Loucy (cell line): ENCODE measurements around the gene MIA2.

ENCODE experiments used
- H2AFZ ChIP-seq: fragments of 200-600 bp; sonication (generic); 2 replicates; pipeline ENCODE4 v1.6.0; 2016; ENCODE audit warnings: antibody characterized with exemption, mild to moderate bottlenecking, low read length, moderate library complexity
- H3F3A ChIP-seq: fragments of 200-600 bp; 2 replicates; pipeline ENCODE4 v1.6.0; 2016; ENCODE audit warnings: antibody characterized with exemption, low read depth, mild to moderate bottlenecking
- H3K27me3 ChIP-seq: fragments of 200-600 bp; sonication (generic); 2 replicates; pipeline ENCODE4 v1.6.1; 2014; ENCODE audit warnings: low read length, mild to moderate bottlenecking; ENCODE audit not compliant: insufficient read depth, poor library complexity, severe bottlenecking
- H3K36me3 ChIP-seq: fragments of 200-600 bp; sonication (generic); 2 replicates; pipeline ENCODE4 v1.6.1; 2016; ENCODE audit warnings: low read length; ENCODE audit not compliant: insufficient read depth
- H3K4me1 ChIP-seq: fragments of 200-600 bp; sonication (generic); 2 replicates; pipeline ENCODE4 v1.5.1; 2014; ENCODE audit warnings: low read length, mild to moderate bottlenecking; ENCODE audit not compliant: insufficient read depth, poor library complexity, severe bottlenecking
- H3K4me2 ChIP-seq: fragments of 200-600 bp; sonication (generic); 2 replicates; pipeline ENCODE4 v1.6.0; 2014; ENCODE audit warnings: antibody characterized with exemption, low read length, low read depth, mild to moderate bottlenecking; ENCODE audit not compliant: poor library complexity, severe bottlenecking
- H3K4me3 ChIP-seq: fragments of 200-600 bp; sonication (generic); 2 replicates; pipeline ENCODE4 v1.5.1; 2014; ENCODE audit warnings: low read length, mild to moderate bottlenecking, mixed read lengths; ENCODE audit not compliant: poor library complexity, severe bottlenecking
- H3K79me2 ChIP-seq: fragments of 200-600 bp; sonication (generic); 2 replicates; pipeline ENCODE4 v1.6.1; 2014; ENCODE audit warnings: low read length; ENCODE audit not compliant: insufficient read depth
- H3K9ac ChIP-seq: fragments of 200-600 bp; sonication (generic); 2 replicates; pipeline ENCODE4 v1.6.0; 2014; ENCODE audit warnings: mild to moderate bottlenecking, low read depth, low read length, moderate library complexity; ENCODE audit not compliant: poor library complexity, severe bottlenecking
- H3K9me2 ChIP-seq: fragments of 200-600 bp; sonication (generic); replicated peaks from 2 replicates; pipeline ENCODE4 v1.6.1; 2016; ENCODE audit warnings: low read depth, low read length, mixed read lengths
- H3K9me3 ChIP-seq: fragments of 200-600 bp; sonication (generic); 2 replicates; pipeline ENCODE4 v1.6.1; 2014; ENCODE audit warnings: mild to moderate bottlenecking, antibody characterized with exemption, low read length, low read depth; ENCODE audit not compliant: insufficient read depth
- H4K20me1 ChIP-seq: fragments of 200-600 bp; sonication (generic); 2 replicates; pipeline ENCODE4 v1.6.0; 2014; ENCODE audit warnings: antibody characterized with exemption, low read length, mild to moderate bottlenecking; ENCODE audit not compliant: insufficient read depth, poor library complexity, severe bottlenecking
- CTCF ChIP-seq: fragments of 200-600 bp; sonication (generic); conservative IDR thresholded peaks from 2 replicates; pipeline ENCODE4 v1.5.1; 2014; ENCODE audit warnings: mild to moderate bottlenecking, antibody characterized with exemption, low read length
- EZH2phosphoT487 ChIP-seq: fragments of 200-600 bp; IDR thresholded peaks from 2 replicates; pipeline ENCODE4 v1.6.1; 2018; ENCODE audit warnings: antibody characterized with exemption, mild to moderate bottlenecking, moderate library complexity, borderline replicate concordance

The MIA2 gene

GRCh38 chr14:39417014-39417413 is 183.3 kb downstream of the MIA2 start:
- no peak overlapping the region for H3K9ac ChIP-seq
- H4K20me1 ChIP-seq, result no peaks in the 10 kb centered on the region
- no peak overlapping the region for H3K4me2 ChIP-seq
- peaks cover 13% of the 10 kb centered on the region; the same call in 1 of the 2 replicates for H3K9me3 ChIP-seq
- no peaks in the 10 kb centered on the region for H3K4me1 ChIP-seq
- peaks cover 8% of the 10 kb centered on the region for H3K36me3 ChIP-seq
- H3K4me3 ChIP-seq, result no peak overlapping the region
- no peaks in the 10 kb centered on the region for H3K9me2 ChIP-seq
- no peaks in the 10 kb centered on the region for H3K27me3 ChIP-seq
- no peaks in the 10 kb centered on the region for H3F3A ChIP-seq
- H2AFZ ChIP-seq, result no peak overlapping the region
- peaks cover 25% of the 10 kb centered on the region; the same call in 1 of the 2 replicates for H3K79me2 ChIP-seq
- TF ChIP-seq EZH2phosphoT487 (no peak), CTCF (peak; percentile 48)

- H3F3A ChIP-seq, result no peaks in the 10 kb centered on the region
- peaks cover 39% of the 10 kb centered on the region for H3K79me2 ChIP-seq
- peaks cover 10% of the 10 kb centered on the region for H3K4me1 ChIP-seq
- no peak overlapping the region for H3K9ac ChIP-seq
- no peak overlapping the region for H2AFZ ChIP-seq
- no peak for TF ChIP-seq EZH2phosphoT487
- TF ChIP-seq CTCF, result peak; percentile 24
- no peaks in the 10 kb centered on the region for H3K27me3 ChIP-seq
- peaks cover 8% of the 10 kb centered on the region for H3K36me3 ChIP-seq
- no peaks in the 10 kb centered on the region for H4K20me1 ChIP-seq
- H3K9me3 ChIP-seq, result peaks cover 13% of the 10 kb centered on the region; the same call in 1 of the 2 replicates
- no peak overlapping the region for H3K4me3 ChIP-seq
- no peaks in the 10 kb centered on the region for H3K9me2 ChIP-seq
- H3K4me2 ChIP-seq, result no peak overlapping the region
These were observed 185.6 kb downstream of the MIA2 start for GRCh38 chr14:39419272-39419671.

- no peaks in the 10 kb centered on the region for H3K27me3 ChIP-seq
- no peak for TF ChIP-seq EZH2phosphoT487
- TF ChIP-seq CTCF, result no peak
- H3K79me2 ChIP-seq, result peaks cover 58% of the 10 kb centered on the region
These were observed 188.5 kb downstream of the MIA2 start for GRCh38 chr14:39422243-39422642.

More at GRCh38 chr14:39422243-39422642, 188.5 kb downstream of the MIA2 start:
- peaks cover under 1% of the 10 kb centered on the region; the same call in 1 of the 2 replicates for H3K36me3 ChIP-seq
- no peaks in the 10 kb centered on the region for H3K9me2 ChIP-seq
- H3K9me3 ChIP-seq, result peaks cover under 1% of the 10 kb centered on the region; the same call in 1 of the 2 replicates
- H3K4me1 ChIP-seq, result peaks cover 27% of the 10 kb centered on the region
- peaks cover 17% of the 10 kb centered on the region for H4K20me1 ChIP-seq
- H3F3A ChIP-seq, result no peaks in the 10 kb centered on the region
- H3K9ac ChIP-seq, result no peak overlapping the region
- no peak overlapping the region for H2AFZ ChIP-seq
- H3K4me2 ChIP-seq, result no peak overlapping the region
- no peak overlapping the region for H3K4me3 ChIP-seq
